HepG2 (cell line): ENCODE measurements around the gene ABHD6. TPM values are rescaled to one million over a fixed set of nuclear protein-coding genes. Genes with fewer than 3 reads are reported as not detected.

Source experiments
- ARID2 ChIP-seq: sonication (generic); formaldehyde crosslinking; IDR thresholded peaks from 2 replicates; pipeline ENCODE4 v1.8.1; 2022; ENCODE audit warnings: mild to moderate bottlenecking, missing genetic modification reagents, borderline replicate concordance
- ARID4A ChIP-seq: sonication (generic); formaldehyde crosslinking; IDR thresholded peaks from 2 replicates; pipeline ENCODE4 v1.5.0; 2020; ENCODE audit warnings: mild to moderate bottlenecking, missing genetic modification reagents, borderline replicate concordance
- CCDC6 ChIP-seq: sonication (generic); formaldehyde crosslinking; IDR thresholded peaks from 2 replicates; pipeline ENCODE4 v1.8.1; 2022; ENCODE audit warnings: mild to moderate bottlenecking, missing genetic modification reagents, moderate library complexity
- CEBPZ ChIP-seq: IDR thresholded peaks from 2 replicates; pipeline ENCODE4 v1.6.1; 2012; ENCODE audit warnings: low read length, improper control_type of control experiment
- CREM ChIP-seq, 2 experiments: sonication (generic) in 1 of 2; formaldehyde crosslinking in 1 of 2; IDR thresholded peaks; 2 replicates each; pipeline versions ENCODE4 v1.4.0 to v1.6.1; 2016 to 2020; ENCODE audit warnings: antibody characterized with exemption in 1 of 2, mild to moderate bottlenecking in 1 of 2, missing genetic modification reagents in 1 of 2
- DBP ChIP-seq: sonication (generic); formaldehyde crosslinking; IDR thresholded peaks from 2 replicates; pipeline ENCODE4 v1.4.0; 2020; ENCODE audit warnings: missing genetic modification reagents; ENCODE audit errors: not compliant biosample characterization
- MEIS1 ChIP-seq: sonication (generic); formaldehyde crosslinking; IDR thresholded peaks from 2 replicates; pipeline ENCODE4 v1.9.0; 2021; ENCODE audit warnings: mild to moderate bottlenecking, missing genetic modification reagents, moderate library complexity, borderline replicate concordance
- MYPOP ChIP-seq: sonication (generic); formaldehyde crosslinking; IDR thresholded peaks from 2 replicates; pipeline ENCODE4 v1.8.1; 2023; ENCODE audit warnings: mild to moderate bottlenecking, moderate library complexity, missing genetic modification reagents
- TOPORS ChIP-seq: sonication (generic); formaldehyde crosslinking; IDR thresholded peaks from 2 replicates; pipeline ENCODE4 v1.8.0; 2023; ENCODE audit warnings: mild to moderate bottlenecking, missing genetic modification reagents
- ZNF280D ChIP-seq: sonication (generic); formaldehyde crosslinking; IDR thresholded peaks from 2 replicates; pipeline ENCODE4 v1.5.1; 2020; ENCODE audit warnings: mild to moderate bottlenecking, missing genetic modification reagents
- ZNF468 ChIP-seq: sonication (generic); formaldehyde crosslinking; IDR thresholded peaks from 2 replicates; pipeline ENCODE4 v1.8.0; 2022; ENCODE audit warnings: mild to moderate bottlenecking, moderate library complexity, missing genetic modification reagents
- ZNF580 ChIP-seq: IDR thresholded peaks from 2 replicates; pipeline ENCODE4 v1.6.1; 2016; ENCODE audit warnings: low read depth, borderline replicate concordance
- polyA plus RNA-seq, 8 experiments: library from polyadenylated mRNA; depleted of rRNA in 3 of 8; stranded (reverse) in 7 of 8; unstranded in 1 of 8; fragments of >200 nt; fragmentation: Illumina TruSeq in 4 of 8; extraction: Trizol in 4 of 8; gene quantifications; 2 replicates each; pipeline versions ENCODE4 v1.2.1 to v1.2.3, GENCODE V29; 2011 to 2016; ENCODE audit warnings: low read depth in 4 of 8, missing spikeins in 1 of 8, mixed read lengths in 1 of 8; ENCODE audit not compliant: insufficient read depth in 1 of 8
- total RNA-seq, 5 experiments: library from RNA; depleted of rRNA; stranded (reverse); fragments of >200 nt; fragmentation: Illumina TruSeq; extraction: Trizol; gene quantifications; 2 replicates each; pipeline ENCODE4 v1.2.3, GENCODE V29; 2016; ENCODE audit warnings: low read depth in 1 of 5

ABHD6 gene
- total and polyA plus RNA-seq, 2 of the 13 experiments (the other 11 are each of a cell fraction or from before 2014, with no cell fraction given) = 9.0 to 17.2 TPM

- TF ChIP-seq CCDC6 (CRISPR knock-in tag) (no peak), ZNF280D (no peak), ARID2 (no peak), DBP (CRISPR knock-in tag) (no peak), TOPORS (no peak), MYPOP (CRISPR knock-in tag) (no peak), CREM (IDR thresholded peaks at IDR 0.05) (no peak), CREM (CRISPR knock-in tag; IDR thresholded peaks at IDR 0.05) (no peak), ZNF468 (no peak), CEBPZ (no peak), MEIS1 (0 out of 2 replicates have a peak, but pooled peaks have one; percentile 75), ZNF580 (CRISPR knock-in tag) (0 out of 2 replicates have a peak, but pooled peaks have one; percentile 3), ARID4A (no peak)
These were observed 910 bp upstream of the ABHD6 start (continued) for GRCh38 chr3:58236527-58237237.
